H9 (cell line): ENCODE measurements around the gene CAPN14. TPM values are rescaled to one million over a fixed set of nuclear protein-coding genes. Genes with fewer than 3 reads are reported as not detected.
A peak's percentile ranks its signal among the peaks of the same experiment; 100 is the strongest.

Experiments used
- DNase-seq: peaks from one replicate; pipeline ENCODE4 v3.0.0-alpha.2; 2017
- H2AFZ ChIP-seq: one replicate; pipeline ENCODE4 v1.6.1; 2013; ENCODE audit warnings: mild to moderate bottlenecking, low read length, control low read depth, moderate library complexity
- H2AK5ac ChIP-seq: 2 replicates; pipeline ENCODE4 v1.6.1; 2013; ENCODE audit warnings: low read length, control low read depth, mixed read lengths; ENCODE audit not compliant: insufficient read length
- H2BK120ac ChIP-seq: one replicate; pipeline ENCODE4 v1.6.1; 2013; ENCODE audit warnings: low read depth, mild to moderate bottlenecking, low read length, control low read depth, inconsistent platforms; ENCODE audit not compliant: poor library complexity, severe bottlenecking
- H2BK12ac ChIP-seq: 2 replicates; pipeline ENCODE4 v1.6.1; 2013; ENCODE audit warnings: low read length, control low read depth, mixed read lengths, low read depth; ENCODE audit not compliant: insufficient read length
- H2BK15ac ChIP-seq: 2 replicates; pipeline ENCODE4 v1.6.1; 2013; ENCODE audit warnings: low read depth, low read length, control low read depth
- H2BK20ac ChIP-seq: one replicate; pipeline ENCODE4 v1.6.1; 2013; ENCODE audit warnings: low read depth, mild to moderate bottlenecking, low read length, control low read depth, inconsistent platforms; ENCODE audit not compliant: poor library complexity, severe bottlenecking
- H2BK5ac ChIP-seq: 2 replicates; pipeline ENCODE4 v1.6.1; 2013; ENCODE audit warnings: low read length, control low read depth, mixed read lengths; ENCODE audit not compliant: insufficient read length
- H3K14ac ChIP-seq: 2 replicates; pipeline ENCODE4 v1.6.1; 2013; ENCODE audit warnings: low read length, control low read depth; ENCODE audit not compliant: insufficient read depth
- H3K18ac ChIP-seq: 2 replicates; pipeline ENCODE4 v1.6.1; 2013; ENCODE audit warnings: low read depth, mild to moderate bottlenecking, mixed read lengths, low read length, control low read depth; ENCODE audit not compliant: insufficient read length
- H3K23ac ChIP-seq: 2 replicates; pipeline ENCODE4 v1.6.1; 2013; ENCODE audit warnings: low read length, control low read depth, mixed read lengths, low read depth; ENCODE audit not compliant: insufficient read length
- H3K23me2 ChIP-seq: 2 replicates; pipeline ENCODE4 v1.6.1; 2013; ENCODE audit warnings: low read depth, mild to moderate bottlenecking, mixed read lengths, low read length, control low read depth; ENCODE audit not compliant: insufficient read length, poor library complexity, severe bottlenecking
- H3K27ac ChIP-seq: 2 replicates; pipeline ENCODE4 v1.5.1; 2013; ENCODE audit warnings: low read length, control low read depth, mixed read lengths, low read depth; ENCODE audit not compliant: insufficient read length
- H3K27me3 ChIP-seq: 2 replicates; pipeline ENCODE4 v1.6.1; 2013; ENCODE audit warnings: low read length, control low read depth, inconsistent platforms; ENCODE audit not compliant: insufficient read depth
- H3K4ac ChIP-seq: 2 replicates; pipeline ENCODE4 v1.6.1; 2013; ENCODE audit warnings: low read depth, mild to moderate bottlenecking, control low read depth, inconsistent platforms, low read length, moderate library complexity
- H3K4me1 ChIP-seq: 2 replicates; pipeline ENCODE4 v1.6.1; 2013; ENCODE audit warnings: low read length, control low read depth, inconsistent platforms; ENCODE audit not compliant: insufficient read depth
- H3K4me2 ChIP-seq: 2 replicates; pipeline ENCODE4 v1.6.1; 2013; ENCODE audit warnings: low read length, control low read depth, mixed read lengths; ENCODE audit not compliant: insufficient read length, insufficient read depth
- H3K56ac ChIP-seq: 2 replicates; pipeline ENCODE4 v1.6.1; 2013; ENCODE audit warnings: low read depth, mild to moderate bottlenecking, mixed read lengths, low read length, control low read depth; ENCODE audit not compliant: insufficient read length
- H3K79me1 ChIP-seq: 2 replicates; pipeline ENCODE4 v1.6.1; 2013; ENCODE audit warnings: low read depth, mild to moderate bottlenecking, moderate library complexity, low read length, control low read depth, inconsistent platforms; ENCODE audit not compliant: insufficient read depth, poor library complexity, severe bottlenecking
- H3K79me2 ChIP-seq: 2 replicates; pipeline ENCODE4 v1.6.1; 2013; ENCODE audit warnings: low read length, control low read depth, inconsistent platforms; ENCODE audit not compliant: insufficient read depth
- H3K9ac ChIP-seq: 2 replicates; pipeline ENCODE4 v1.6.1; 2013; ENCODE audit warnings: low read length, control low read depth, mixed read lengths; ENCODE audit not compliant: insufficient read length; ENCODE audit errors: extremely low read depth
- H3K9me3 ChIP-seq: one replicate; pipeline ENCODE4 v1.6.1; 2013; ENCODE audit warnings: low read depth, low read length, inconsistent platforms; ENCODE audit not compliant: control insufficient read depth
- H3T11ph ChIP-seq: one replicate; pipeline ENCODE4 v1.6.1; 2013; ENCODE audit warnings: mild to moderate bottlenecking, low read length, control low read depth, inconsistent platforms
- H4K20me1 ChIP-seq: one replicate; pipeline ENCODE4 v1.6.1; 2013; ENCODE audit not compliant: control insufficient read depth, insufficient read length, insufficient read depth
- H4K5ac ChIP-seq: 2 replicates; pipeline ENCODE4 v1.6.1; 2013; ENCODE audit warnings: low read depth, mild to moderate bottlenecking, mixed read lengths, low read length, control low read depth; ENCODE audit not compliant: insufficient read length
- H4K8ac ChIP-seq: replicated peaks from 2 replicates; pipeline ENCODE4 v1.6.1; 2013; ENCODE audit warnings: low read length, control low read depth, mixed read lengths, low read depth; ENCODE audit not compliant: insufficient read length
- H4K91ac ChIP-seq: 2 replicates; pipeline ENCODE4 v1.6.1; 2013; ENCODE audit warnings: low read depth, mild to moderate bottlenecking, moderate library complexity, mixed read lengths, low read length, control low read depth; ENCODE audit not compliant: insufficient read length
- H3K27ac Mint-ChIP-seq, 3 experiments: 2 replicates in 2 of 3; 3 replicates in 1 of 3; pipeline ENCODE4 v1.8.0; 2020 to 2021; ENCODE audit warnings: mixed read lengths in 3 of 3, mild to moderate bottlenecking in 1 of 3, moderate library complexity in 1 of 3
- H3K27me3 Mint-ChIP-seq: 2 replicates; pipeline ENCODE4 v1.8.0; 2021; ENCODE audit warnings: low read depth, mild to moderate bottlenecking, moderate library complexity, mixed read lengths
- H3K36me3 Mint-ChIP-seq, 3 experiments: 2 replicates in 2 of 3; 3 replicates in 1 of 3; pipeline ENCODE4 v1.8.0; 2020 to 2021; ENCODE audit warnings: low read depth in 3 of 3, mixed read lengths in 3 of 3; ENCODE audit not compliant: insufficient read depth in 1 of 3
- H3K4me1 Mint-ChIP-seq, 2 experiments: 2 replicates each; pipeline ENCODE4 v1.8.0; 2020; ENCODE audit warnings: mixed read lengths in 2 of 2
- H3K4me3 Mint-ChIP-seq, 2 experiments: 2 replicates in 1 of 2; 3 replicates in 1 of 2; pipeline ENCODE4 v1.8.0; 2020 to 2021; ENCODE audit warnings: mild to moderate bottlenecking in 2 of 2, mixed read lengths in 2 of 2, moderate library complexity in 1 of 2
- H3K9me3 Mint-ChIP-seq, 2 experiments: 2 replicates in 1 of 2; 3 replicates in 1 of 2; pipeline ENCODE4 v1.8.0; 2020; ENCODE audit warnings: mild to moderate bottlenecking in 2 of 2, mixed read lengths in 2 of 2, moderate library complexity in 1 of 2
- WGBS: extraction: QIAGEN DNeasy Blood & Tissue Kit; methylation state at CpG from one replicate; pipeline ENCODE4 v1.1.7; 2013; ENCODE audit warnings: missing lambda C conversion rate, low lambda C conversion rate, mixed read lengths; ENCODE audit not compliant: insufficient read length; ENCODE audit errors: extremely low coverage; 5-methylcytosine and 5-hydroxymethylcytosine counted together
- total RNA-seq: library from RNA; stranded (reverse); gene quantifications from 2 replicates; pipeline ENCODE4 v1.2.1, GENCODE V29; 2021
- TF ChIP-seq, protein P1 (sequence below): fragments of 200-600 bp; sonication (generic); conservative IDR thresholded peaks from 3 replicates; pipeline ENCODE4 v1.8.0; 2021; ENCODE audit warnings: antibody characterized with exemption, mild to moderate bottlenecking

The CAPN14 gene
- total RNA-seq, 1 experiment from 2014 or later, result 0.09 TPM

DNA sequence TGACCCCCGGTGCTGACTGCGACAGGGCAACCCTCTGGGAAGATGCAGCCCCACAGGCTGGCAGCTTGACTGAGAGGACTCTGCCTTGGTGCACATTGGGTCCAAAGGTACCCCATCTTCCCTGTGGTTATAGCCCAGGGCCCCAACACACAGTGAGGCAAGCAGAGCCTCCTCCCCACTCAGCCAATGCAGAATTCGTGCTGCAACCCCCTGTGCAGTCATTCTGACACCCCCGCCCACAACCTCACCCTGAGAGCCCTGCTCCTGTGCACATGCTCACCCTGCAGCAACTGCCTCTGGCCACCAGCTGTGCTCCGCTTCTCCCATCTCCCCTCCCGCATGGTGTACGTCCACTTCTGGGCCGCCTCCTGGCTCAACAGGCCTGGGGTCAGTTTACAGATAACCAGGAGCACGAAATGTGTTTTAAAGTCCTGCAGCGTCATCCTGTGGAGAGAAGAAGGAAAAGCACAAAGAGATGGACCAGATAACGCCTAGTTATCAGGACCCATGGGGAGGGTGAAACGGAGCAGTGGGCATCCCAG is 24.4 kb downstream of the CAPN14 start:
- H3K4ac ChIP-seq, result no peak overlapping the region
- Mint-ChIP-seq H3K9me3 (no peaks in the 10 kb centered on the region), H3K4me3 (no peak overlapping the region), H3K4me1 (peaks cover 14 to 16% of the 10 kb centered on the region in 2 experiments), H3K27me3 (peaks cover 4% of the 10 kb centered on the region; the same call in 1 of the 2 replicates), H3K36me3 (no peaks in the 10 kb centered on the region), H3K27ac (no peak overlapping the region; a peak in 1 of 7 replicates)
- no peaks in the 10 kb centered on the region for H3K4me1 ChIP-seq
- no peaks in the 10 kb centered on the region for H3K79me1 ChIP-seq
- no peak overlapping the region for H3T11ph ChIP-seq
- TF ChIP-seq, protein P1, sequence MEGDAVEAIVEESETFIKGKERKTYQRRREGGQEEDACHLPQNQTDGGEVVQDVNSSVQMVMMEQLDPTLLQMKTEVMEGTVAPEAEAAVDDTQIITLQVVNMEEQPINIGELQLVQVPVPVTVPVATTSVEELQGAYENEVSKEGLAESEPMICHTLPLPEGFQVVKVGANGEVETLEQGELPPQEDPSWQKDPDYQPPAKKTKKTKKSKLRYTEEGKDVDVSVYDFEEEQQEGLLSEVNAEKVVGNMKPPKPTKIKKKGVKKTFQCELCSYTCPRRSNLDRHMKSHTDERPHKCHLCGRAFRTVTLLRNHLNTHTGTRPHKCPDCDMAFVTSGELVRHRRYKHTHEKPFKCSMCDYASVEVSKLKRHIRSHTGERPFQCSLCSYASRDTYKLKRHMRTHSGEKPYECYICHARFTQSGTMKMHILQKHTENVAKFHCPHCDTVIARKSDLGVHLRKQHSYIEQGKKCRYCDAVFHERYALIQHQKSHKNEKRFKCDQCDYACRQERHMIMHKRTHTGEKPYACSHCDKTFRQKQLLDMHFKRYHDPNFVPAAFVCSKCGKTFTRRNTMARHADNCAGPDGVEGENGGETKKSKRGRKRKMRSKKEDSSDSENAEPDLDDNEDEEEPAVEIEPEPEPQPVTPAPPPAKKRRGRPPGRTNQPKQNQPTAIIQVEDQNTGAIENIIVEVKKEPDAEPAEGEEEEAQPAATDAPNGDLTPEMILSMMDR, result peak; percentile 56
- H3K4me2 ChIP-seq, result no peak overlapping the region
- no peak overlapping the region for H2AK5ac ChIP-seq
- no peak overlapping the region for H3K56ac ChIP-seq
- H2BK15ac ChIP-seq, result no peak overlapping the region
- no peak overlapping the region for H3K14ac ChIP-seq
- H3K9me3 ChIP-seq, result no peaks in the 10 kb centered on the region
- H3K18ac ChIP-seq, result no peak overlapping the region
- no peak overlapping the region for H2BK120ac ChIP-seq
- H3K79me2 ChIP-seq, result no peaks in the 10 kb centered on the region
- no peak overlapping the region for H2BK12ac ChIP-seq
- H3K23me2 ChIP-seq, result no peaks in the 10 kb centered on the region
- no peak overlapping the region for H4K5ac ChIP-seq
- H3K27me3 ChIP-seq, result no peaks in the 10 kb centered on the region
- DNase-seq, result peak; percentile 56
- H4K8ac ChIP-seq, result no peak overlapping the region
- H3K23ac ChIP-seq, result no peak overlapping the region
- no peak overlapping the region for H2BK5ac ChIP-seq
- H2BK20ac ChIP-seq, result no peak overlapping the region
- H4K20me1 ChIP-seq, result no peaks in the 10 kb centered on the region
- H4K91ac ChIP-seq, result no peak overlapping the region
- no CpG with 5 or more reads among the region's 12 CpGs for WGBS
- no peak overlapping the region for H3K27ac ChIP-seq
- no peak overlapping the region for H3K9ac ChIP-seq
- no peak overlapping the region for H2AFZ ChIP-seq
